GM10266 (cell line): ENCODE data around the gene BARD1.
A peak's percentile ranks its signal among the peaks of the same experiment; 100 is the strongest.

ENCODE experiments used
- DNase-seq: peaks from one replicate; pipeline ENCODE4 v3.0.0; 2012; ENCODE audit errors: extremely low spot score
- CTCF ChIP-seq: IDR thresholded peaks from 2 replicates; pipeline ENCODE4 v1.5.1; 2012; ENCODE audit warnings: mild to moderate bottlenecking, low read depth; ENCODE audit not compliant: control insufficient read depth, insufficient read depth; ENCODE audit errors: missing control alignments

The BARD1 gene

DNA sequence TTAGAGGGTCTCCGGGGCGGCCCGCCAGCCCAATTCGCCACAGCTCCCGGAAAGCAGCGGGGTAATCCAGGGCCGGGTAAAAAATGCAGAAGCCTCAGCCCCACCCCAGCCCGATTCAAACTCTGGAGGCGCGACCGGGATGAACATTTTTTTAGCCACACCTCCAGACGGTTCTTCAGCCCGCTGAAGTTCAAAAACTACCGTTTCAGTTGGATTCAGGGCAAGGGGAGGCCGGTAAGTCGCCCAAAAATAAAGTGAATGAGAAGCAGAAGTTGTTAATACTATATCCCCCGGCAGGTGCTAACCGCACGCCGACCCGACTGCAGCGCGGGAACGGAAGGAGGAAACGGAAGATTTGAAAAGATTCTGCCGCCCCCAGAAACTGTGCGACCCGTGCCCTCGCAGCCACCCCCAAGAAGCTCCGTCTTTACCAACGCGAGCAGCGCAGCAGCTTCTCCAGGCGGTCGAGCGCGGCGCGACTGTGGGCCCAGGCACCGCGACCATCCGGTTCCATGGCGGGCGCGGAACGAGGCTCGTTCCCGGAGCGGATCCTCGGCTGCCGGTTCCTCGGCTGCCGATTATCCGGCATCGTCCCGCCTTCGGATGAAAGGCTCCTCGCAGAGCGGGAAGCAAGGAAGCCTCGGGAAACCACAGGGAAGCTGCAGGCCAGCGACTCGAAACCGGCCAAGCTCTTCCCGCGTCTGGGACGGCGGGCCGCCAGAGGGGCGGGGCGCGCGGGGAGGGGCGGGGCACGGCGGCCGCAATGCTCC is at the start of gene BARD1:
Gene BARD1 (minus strand): TSS at position 703 of the 770 bp plus-strand sequence. CDS start 114 bp downstream, at position 589.
- DNase-seq = peak; percentile 44
- TF ChIP-seq CTCF = no peak

GRCh38 chr2:214856137-214856536 is 46.7 kb upstream of the BARD1 start:
- DNase-seq = no peak
- TF ChIP-seq CTCF = no peak

GRCh38 chr2:214853906-214854305 is 44.4 kb upstream of the BARD1 start:
- DNase-seq = no peak
- no peak for TF ChIP-seq CTCF

DNA sequence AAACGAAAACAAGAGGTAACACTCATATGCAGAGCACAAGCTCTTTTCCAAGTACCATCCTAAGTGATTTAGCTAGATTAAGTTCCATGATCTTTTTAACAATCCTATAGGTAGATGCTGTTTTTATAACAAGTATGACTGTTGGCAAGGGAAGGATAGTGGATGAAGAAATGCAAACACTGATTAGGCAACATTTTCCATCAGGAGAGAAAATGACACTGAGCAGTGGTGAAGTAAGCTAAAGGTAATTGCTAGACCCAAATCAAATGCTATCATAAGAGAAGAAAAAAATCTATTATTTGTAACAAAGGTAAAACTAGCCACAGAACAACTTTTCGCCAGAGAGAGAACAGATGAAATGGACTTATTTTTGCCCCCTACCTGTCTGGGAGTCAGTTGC is 34.3 kb upstream of the BARD1 start:
- no peak for TF ChIP-seq CTCF
- no peak for DNase-seq

- no peak for TF ChIP-seq CTCF
Measured at GRCh38 chr2:214839464-214839863, 30.0 kb upstream of the BARD1 start.

GRCh38 chr2:214837466-214837865 is 28.0 kb upstream of the BARD1 start:
- no peak for DNase-seq
- no peak for TF ChIP-seq CTCF

More at GRCh38 chr2:214839464-214839863, 30.0 kb upstream of the BARD1 start:
- no peak for DNase-seq

DNA sequence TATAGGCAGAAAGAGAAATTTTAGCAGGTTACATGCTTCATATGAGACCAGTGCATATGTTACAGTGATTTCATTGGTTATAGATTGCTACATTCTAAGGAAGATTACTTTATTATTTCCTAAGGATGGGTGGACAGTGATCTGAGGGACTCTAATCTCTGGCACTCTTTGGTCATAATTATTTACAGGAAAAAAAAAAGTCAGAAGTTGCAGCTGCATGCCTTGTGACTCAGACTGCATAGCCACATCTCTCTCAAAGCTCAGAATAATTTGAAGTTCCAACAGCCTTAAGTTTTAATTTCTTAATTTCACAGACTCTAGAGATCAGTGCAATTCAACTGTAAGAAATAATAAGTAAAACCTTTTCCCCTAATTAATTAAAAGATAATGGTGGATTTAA is 27.1 kb upstream of the BARD1 start:
- TF ChIP-seq CTCF = no peak
- DNase-seq = no peak
